DND-41 (cell line): Measurements from ENCODE around the gene TBC1D22A.

Experiments
- ATAC-seq: fragments of 200-7000 bp; cut with Tn5 transposase; 3 replicates; pipeline ENCODE4 v1.9.1; 2021; ENCODE audit warnings: low read depth; ENCODE audit not compliant: insufficient read depth
- DNase-seq: peaks from one replicate; pipeline ENCODE4 v3.0.0-alpha.2; 2020
- H2AFZ ChIP-seq: 2 replicates; pipeline ENCODE4 v1.6.0; 2012; ENCODE audit warnings: low read depth, low read length
- H3K27ac ChIP-seq: 2 replicates; pipeline ENCODE4 v1.5.1; 2012; ENCODE audit warnings: low read length, inconsistent platforms
- H3K27me3 ChIP-seq: fragments of 200-600 bp; sonication (generic); 2 replicates; pipeline ENCODE4 v1.6.0; 2012; ENCODE audit warnings: low read length, mild to moderate bottlenecking, inconsistent platforms; ENCODE audit not compliant: insufficient read depth, poor library complexity
- H3K36me3 ChIP-seq: 2 replicates; pipeline ENCODE4 v1.5.1; 2012; ENCODE audit warnings: low read length, inconsistent platforms; ENCODE audit not compliant: insufficient read depth
- H3K4me1 ChIP-seq: 2 replicates; pipeline ENCODE4 v1.5.1; 2012; ENCODE audit warnings: mild to moderate bottlenecking, low read length; ENCODE audit not compliant: insufficient read depth
- H3K4me2 ChIP-seq: 2 replicates; pipeline ENCODE4 v1.6.0; 2012; ENCODE audit warnings: mild to moderate bottlenecking, moderate library complexity, low read length, inconsistent platforms; ENCODE audit not compliant: insufficient read depth
- H3K4me3 ChIP-seq, 2 experiments: fragments of 200-600 bp in 1 of 2; shearing (Covaris generic) in 1 of 2; 2 replicates each; pipeline ENCODE4 v1.5.1; 2012 to 2016; ENCODE audit warnings: inconsistent platforms in 2 of 2, low read length in 2 of 2, mild to moderate bottlenecking in 2 of 2, low read depth in 1 of 2, moderate library complexity in 1 of 2
- H3K79me2 ChIP-seq: 2 replicates; pipeline ENCODE4 v1.6.0; 2012; ENCODE audit warnings: low read length, inconsistent platforms; ENCODE audit not compliant: insufficient read depth
- H3K9ac ChIP-seq: 2 replicates; pipeline ENCODE4 v1.6.0; 2012; ENCODE audit warnings: low read depth, mild to moderate bottlenecking, inconsistent platforms, low read length, moderate library complexity
- H3K9me3 ChIP-seq: 2 replicates; pipeline ENCODE4 v1.5.1; 2012; ENCODE audit warnings: low read length, moderate library complexity, mild to moderate bottlenecking, inconsistent platforms; ENCODE audit not compliant: insufficient read depth, severe bottlenecking
- H4K20me1 ChIP-seq: 2 replicates; pipeline ENCODE4 v1.6.0; 2012; ENCODE audit warnings: low read length; ENCODE audit not compliant: insufficient read depth
- CTCF ChIP-seq: IDR thresholded peaks from 2 replicates; pipeline ENCODE4 v1.5.1; 2012; ENCODE audit warnings: borderline replicate concordance, low read length, moderate library complexity, mild to moderate bottlenecking; ENCODE audit not compliant: poor library complexity, severe bottlenecking; ENCODE audit errors: extremely low read depth
- EZH2 ChIP-seq: IDR thresholded peaks from 3 replicates; pipeline ENCODE4 v1.6.1; 2012; ENCODE audit warnings: borderline replicate concordance, low read depth, mild to moderate bottlenecking, moderate library complexity, low read length, inconsistent platforms; ENCODE audit not compliant: severe bottlenecking

The TBC1D22A gene

GRCh38 chr22:47095395-47096122 is 333.1 kb downstream of the TBC1D22A start:
- H3K4me3 ChIP-seq, result no peak overlapping the region
- peaks cover 14% of the 10 kb centered on the region; the same call in 1 of the 2 replicates for H4K20me1 ChIP-seq
- H3K4me1 ChIP-seq, result no peaks in the 10 kb centered on the region
- no peaks in the 10 kb centered on the region for H3K27me3 ChIP-seq
- H3K9ac ChIP-seq, result no peak overlapping the region
- H3K79me2 ChIP-seq, result no peaks in the 10 kb centered on the region
- DNase-seq (no peak), ATAC-seq (no peak)
- H2AFZ ChIP-seq, result no peak overlapping the region
- no peak overlapping the region for H3K4me2 ChIP-seq
- H3K36me3 ChIP-seq, result 0 out of 2 replicates have a peak, but pooled peaks cover 2% of the 10 kb centered on the region
- H3K9me3 ChIP-seq, result no peaks in the 10 kb centered on the region
- no peak for TF ChIP-seq EZH2
- TF ChIP-seq CTCF, result no peak
- H3K27ac ChIP-seq, result no peak overlapping the region

GRCh38 chr22:47098121-47098520 is 335.7 kb downstream of the TBC1D22A start:
- Histone ChIP-seq H3K9me3 (no peaks in the 10 kb centered on the region), H2AFZ (no peak overlapping the region), H3K27ac (no peak overlapping the region), H3K4me1 (no peaks in the 10 kb centered on the region), H3K4me2 (no peak overlapping the region), H3K36me3 (0 out of 2 replicates have a peak, but pooled peaks cover 2% of the 10 kb centered on the region), H3K4me3 (no peak overlapping the region), H3K27me3 (no peaks in the 10 kb centered on the region), H4K20me1 (peaks cover 10% of the 10 kb centered on the region; the same call in 1 of the 2 replicates), H3K9ac (no peak overlapping the region), H3K79me2 (no peaks in the 10 kb centered on the region)
- DNase-seq (no peak), ATAC-seq (no peak)
- TF ChIP-seq EZH2, result no peak
- TF ChIP-seq CTCF, result no peak

GRCh38 chr22:47098554-47098953 is 336.1 kb downstream of the TBC1D22A start:
- TF ChIP-seq EZH2, result no peak
- no peak for TF ChIP-seq CTCF
- no peak for DNase-seq
- H4K20me1 ChIP-seq, result peaks cover 13% of the 10 kb centered on the region; the same call in 1 of the 2 replicates
- H3K9me3 ChIP-seq, result no peaks in the 10 kb centered on the region
- no peak overlapping the region for H3K27ac ChIP-seq
- H3K4me1 ChIP-seq, result no peaks in the 10 kb centered on the region
- H3K27me3 ChIP-seq, result no peaks in the 10 kb centered on the region
- no peak overlapping the region for H3K4me3 ChIP-seq
- no peak overlapping the region for H2AFZ ChIP-seq
- H3K4me2 ChIP-seq, result no peak overlapping the region
- no peak overlapping the region for H3K9ac ChIP-seq
- no peaks in the 10 kb centered on the region for H3K79me2 ChIP-seq
- ATAC-seq, result no peak
- H3K36me3 ChIP-seq, result 0 out of 2 replicates have a peak, but pooled peaks cover 2% of the 10 kb centered on the region
